Omental fat pad (tissue), 4 donors: ENCODE results near the gene CYP27B1. TPM values are rescaled to one million over a fixed set of nuclear protein-coding genes. Genes with fewer than 3 reads are reported as not detected.

Experiments
- ATAC-seq: fragments of 150-250 bp; one replicate; pipeline ENCODE4 v1.9.1; 2016; ENCODE audit warnings: mild to moderate bottlenecking, moderate library complexity; ENCODE audit not compliant: low FRiP score
- DNase-seq: peaks from one replicate; pipeline ENCODE4 v3.0.0-alpha.2; 2019; ENCODE audit warnings: low spot score
- CTCF ChIP-seq, 3 donors: fragments of 450-650 bp; IDR thresholded peaks; one replicate each; pipeline ENCODE4 v1.5.1; 2016 to 2017; ENCODE audit warnings: antibody characterized with exemption in 3 of 3, mild to moderate bottlenecking in 3 of 3, moderate library complexity in 2 of 3
- total RNA-seq, 4 donors: library from RNA; depleted of rRNA; stranded (reverse); fragments of >200 nt; gene quantifications; one replicate each; pipeline ENCODE4 v1.1.0, GENCODE V29; 2016

The CYP27B1 gene
- total RNA-seq, 4 donors from 2014 or later = 0.19 to 5.6 (median 2.8) TPM; not detected in 1

- DNase-seq (no peak), ATAC-seq (no peak)
- TF ChIP-seq CTCF (IDR thresholded peaks at IDR 0.05) = no peak
Measured at GRCh38 chr12:57755454-57756372, 11.2 kb downstream of the CYP27B1 start.

- TF ChIP-seq CTCF (IDR thresholded peaks at IDR 0.05) = no peak
- ATAC-seq (no peak), DNase-seq (no peak)
Measured at GRCh38 chr12:57755194-57755453, 11.8 kb downstream of the CYP27B1 start.

GRCh38 chr12:57754411-57755193 lies 12.3 kb downstream of the CYP27B1 start, which contains the start of gene MARCHF9:
TSS of gene MARCHF9 (plus strand) at chr12:57755103. CDS start at chr12:57755529, 426 bp downstream.
- no peak for ATAC-seq
- no peak for DNase-seq
- TF ChIP-seq CTCF (IDR thresholded peaks at IDR 0.05) = no peak

DNA sequence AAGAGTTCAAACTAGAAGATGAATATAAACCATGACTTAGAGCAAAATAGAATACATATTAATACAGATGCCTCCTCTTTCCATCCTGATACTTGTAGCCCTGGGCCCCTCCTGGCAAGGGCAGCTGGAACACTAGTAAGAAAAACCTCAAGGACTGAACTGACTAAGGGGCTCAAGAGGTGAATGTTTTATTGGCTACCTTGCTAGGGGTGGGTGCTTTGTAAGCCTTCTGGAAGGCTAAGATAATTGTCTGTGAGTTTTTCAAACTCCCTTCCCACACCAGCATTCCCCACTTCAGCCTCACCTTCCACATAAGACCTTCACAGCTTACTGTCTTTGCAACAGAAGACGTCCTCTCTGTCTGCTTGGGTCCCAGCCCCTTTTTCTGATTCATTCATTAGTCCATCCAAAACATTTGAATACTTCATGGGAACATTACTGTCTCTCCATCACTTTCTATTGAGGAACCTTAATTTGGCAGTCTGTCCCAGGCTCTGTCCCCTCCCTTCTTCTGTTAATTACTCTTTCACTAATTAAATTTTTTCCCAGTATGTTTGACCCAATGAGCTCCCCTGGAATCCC lies 13.0 kb downstream of the CYP27B1 start:
- no peak for ATAC-seq
- TF ChIP-seq CTCF (IDR thresholded peaks at IDR 0.05) = no peak
- no peak for DNase-seq

DNA sequence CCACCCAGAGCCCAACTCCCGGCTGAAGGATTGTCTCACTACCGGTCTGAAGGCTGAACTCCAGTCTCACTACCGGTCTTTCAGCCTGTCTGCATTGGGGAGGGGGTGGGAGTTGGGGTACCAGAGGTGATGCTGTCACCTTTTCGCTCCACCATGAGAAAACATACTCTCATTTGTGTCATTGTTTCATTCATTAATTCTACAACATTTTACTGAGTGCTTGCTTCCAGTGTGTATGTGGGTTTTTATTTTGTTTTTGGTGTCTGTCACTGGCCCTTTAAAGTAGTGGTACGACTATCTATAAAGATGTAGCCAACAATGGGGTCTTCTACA lies 14.2 kb downstream of the CYP27B1 start:
- no peak for TF ChIP-seq CTCF (IDR thresholded peaks at IDR 0.05)
- DNase-seq (no peak), ATAC-seq (no peak)

DNA sequence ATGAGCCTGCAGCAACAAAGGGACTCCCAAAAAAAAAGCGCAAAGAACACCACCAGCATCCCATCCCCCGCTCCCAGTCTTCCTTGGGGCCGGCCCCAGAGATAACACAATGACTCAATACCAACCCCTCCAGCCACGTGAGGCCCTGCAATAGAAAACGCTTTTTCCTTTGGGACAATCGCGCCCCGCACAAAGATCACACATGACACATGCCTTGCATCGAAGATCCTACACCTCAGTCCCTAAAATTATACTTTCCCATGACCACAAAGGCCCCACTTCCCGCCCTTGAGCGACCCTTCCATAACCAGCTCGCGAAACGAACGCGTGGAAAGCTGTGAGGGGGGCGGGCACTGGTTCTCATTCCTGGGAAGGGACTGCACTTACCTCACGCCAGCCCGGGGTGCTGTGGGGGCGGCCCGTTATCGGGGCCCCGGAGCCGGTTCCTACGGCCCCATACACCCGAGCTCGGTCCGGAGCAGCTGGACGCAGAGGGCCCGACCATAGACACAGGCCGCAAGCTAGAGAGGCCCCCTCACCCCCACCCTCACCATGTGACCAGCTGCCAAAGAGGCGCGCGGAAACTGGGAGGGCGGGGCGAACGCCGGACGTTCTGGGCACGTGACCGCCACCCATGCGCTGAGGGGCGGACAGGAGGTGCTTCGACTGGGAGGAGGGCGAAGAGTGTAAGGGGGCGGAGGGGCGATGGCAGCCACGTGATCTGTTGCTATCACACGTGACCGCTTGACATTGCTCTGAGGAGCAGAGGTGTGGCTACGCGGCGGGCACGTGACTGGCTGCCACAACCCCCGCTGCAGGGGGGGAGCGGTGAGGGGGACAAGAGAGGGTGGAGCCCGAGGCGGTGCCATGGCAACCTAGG lies 14.8 kb downstream of the CYP27B1 start, which contains the start of gene CDK4:
CDK4 (minus strand) TSS at position 523 of the 880 bp plus-strand sequence. CDS start 593 bp downstream, outside the sequence.
- ATAC-seq (peak; percentile 90), DNase-seq (peak; percentile 94)
- TF ChIP-seq CTCF (IDR thresholded peaks at IDR 0.05) = no peak
